Activated CD8-positive, alpha-beta memory T cell treated with anti-CD3 and anti-CD28 coated beads for 36 hours (primary cell): ENCODE results near the gene RECQL5. TPM values are rescaled to one million over a fixed set of nuclear protein-coding genes. Genes with fewer than 3 reads are reported as not detected.

Source experiments
- total RNA-seq, 2 experiments: library from RNA; stranded (reverse); gene quantifications; one replicate each; pipeline ENCODE4 v1.2.3, GENCODE V29; 2021

Gene RECQL5
- total RNA-seq, 2 experiments from 2014 or later = 27.6 to 29.5 TPM

Other genes starting within 250 kb of the RECQL5 start
- gene TMEM94, start 210.5 kb downstream of the RECQL5 start, total RNA-seq = 10 to 100 TPM; 61.5 TPM
- gene CASKIN2, start 151.6 kb downstream of the RECQL5 start, total RNA-seq = 1 to 10 TPM; 7.4 TPM
- 10 to 100 TPM; 55.3 to 55.5 TPM for gene TSEN54, start 150.6 kb downstream of the RECQL5 start, total RNA-seq
- gene LLGL2, start 141.5 kb downstream of the RECQL5 start, total RNA-seq = 10 to 100 TPM; 10.6 to 13.1 TPM
- 10 to 100 TPM; 15.0 to 17.2 TPM for gene MYO15B, start 79.4 kb downstream of the RECQL5 start, total RNA-seq
- gene SMIM5, start 33.7 kb downstream of the RECQL5 start, total RNA-seq = under 1 TPM in 1 of 2 experiments, not detected in 1; 0.25 TPM
- 100 to 1,000 TPM in 1 of 2 experiments, 10 to 100 TPM in 1; 98.1 to 103 TPM for gene SAP30BP, start 184 bp upstream of the RECQL5 start, total RNA-seq
- gene ITGB4, start 54.3 kb upstream of the RECQL5 start, total RNA-seq = 1 to 10 TPM; 1.5 to 1.9 TPM
- 10 to 100 TPM; 42.2 to 44.3 TPM for gene GALK1, start 98.0 kb upstream of the RECQL5 start, total RNA-seq
- gene UNK, start 117.7 kb upstream of the RECQL5 start, total RNA-seq = 10 to 100 TPM; 25.3 to 29.1 TPM
- 100 to 1,000 TPM; 162 to 165 TPM for gene UNC13D, start 177.2 kb upstream of the RECQL5 start, total RNA-seq
- gene WBP2, start 188.2 kb upstream of the RECQL5 start, total RNA-seq = 10 to 100 TPM; 47.8 to 52.9 TPM
- 10 to 100 TPM; 15.6 to 17.5 TPM for gene TRIM47, start 211.4 kb upstream of the RECQL5 start, total RNA-seq
- gene TRIM65, start 229.8 kb upstream of the RECQL5 start, total RNA-seq = 10 to 100 TPM; 39.4 to 39.5 TPM
- 100 to 1,000 TPM; 162 to 166 TPM for gene MRPL38, start 237.7 kb upstream of the RECQL5 start, total RNA-seq